HG03066 (cell line): ENCODE results near the gene KCTD12.

Experiments used
- ATAC-seq: cut with Tn5 transposase; IDR thresholded peaks from one replicate; pipeline ENCODE4 v1.9.1; 2021; ENCODE audit warnings: low read depth; ENCODE audit not compliant: unreplicated experiment

KCTD12 gene

GRCh38 chr13:76860706-76861105 lies 25.5 kb downstream of the KCTD12 start:
- ATAC-seq, result no peak

- no peak for ATAC-seq
Observed at GRCh38 chr13:76854894-76855293, 31.3 kb downstream of the KCTD12 start.

DNA sequence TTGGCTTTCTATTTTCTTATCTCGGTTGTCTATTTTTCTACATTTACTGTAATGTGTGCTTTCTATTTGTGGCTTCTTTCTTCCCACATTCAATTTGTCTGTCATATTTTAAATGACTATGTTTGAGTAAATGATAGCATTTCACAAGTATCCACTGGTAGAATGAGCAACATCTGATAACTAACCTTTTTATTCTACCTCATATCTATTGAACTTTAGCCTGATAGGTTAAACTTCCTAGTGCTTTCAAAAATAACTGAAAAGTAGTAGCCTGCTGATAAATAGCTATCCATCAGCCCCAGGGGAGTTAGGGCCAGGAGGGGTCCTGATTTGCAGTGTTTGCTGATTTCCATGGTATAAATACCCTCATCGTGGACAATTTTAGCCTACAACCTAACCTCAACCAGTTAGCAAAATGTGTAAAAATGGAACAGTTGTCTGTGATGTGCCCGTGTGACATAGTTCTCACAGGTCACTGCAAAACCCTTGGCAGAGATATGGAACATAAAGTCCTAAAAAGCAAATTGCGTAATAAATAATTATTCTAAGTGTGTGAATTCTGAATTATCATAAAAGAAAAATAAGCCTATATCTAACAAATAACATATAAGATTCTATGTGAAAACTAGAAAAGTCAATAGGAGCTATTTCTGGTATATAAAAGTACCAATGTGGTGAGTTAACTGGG lies 32.1 kb downstream of the KCTD12 start:
- no peak for ATAC-seq

DNA sequence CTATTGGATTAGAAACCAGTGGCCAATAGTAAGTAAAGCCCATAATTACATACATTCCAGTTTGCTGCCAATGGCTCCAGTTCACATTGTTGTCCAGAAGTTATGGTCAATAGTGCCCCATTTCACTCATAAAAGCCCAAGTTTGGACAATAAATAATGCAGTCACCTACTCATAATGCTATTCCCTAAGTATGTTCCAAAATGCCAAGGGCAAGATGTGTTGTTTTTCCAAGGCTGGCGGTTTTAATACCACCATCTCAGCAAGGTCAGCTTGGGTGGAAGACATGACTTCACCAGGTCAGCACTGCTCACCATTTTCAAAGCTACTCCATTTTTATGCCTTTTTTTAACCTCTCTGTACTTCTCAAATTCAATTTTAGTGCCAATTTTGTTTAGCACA lies 32.7 kb downstream of the KCTD12 start:
- ATAC-seq, result no peak

GRCh38 chr13:76852986-76853385 lies 33.2 kb downstream of the KCTD12 start:
- ATAC-seq, result no peak

GRCh38 chr13:76851961-76852360 lies 34.2 kb downstream of the KCTD12 start:
- no peak for ATAC-seq

DNA sequence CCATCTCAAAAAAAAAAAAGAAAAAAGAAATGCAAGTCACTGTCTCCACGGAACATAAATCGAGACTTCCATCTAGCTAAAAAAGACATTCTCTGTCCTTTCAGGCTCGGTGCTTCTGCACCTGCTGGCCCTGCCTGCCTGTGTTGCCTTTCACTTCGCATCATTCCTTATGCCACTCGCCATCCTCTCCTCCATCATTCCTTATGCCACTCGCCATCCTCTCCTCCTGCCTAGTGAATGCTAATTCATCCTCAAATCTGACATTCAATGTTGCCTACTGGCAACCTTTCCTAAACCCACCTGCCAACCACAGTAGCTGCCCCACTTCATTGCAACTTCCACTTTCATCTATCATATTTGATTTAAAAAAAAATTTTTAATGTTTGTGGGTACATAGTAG lies 36.7 kb downstream of the KCTD12 start:
- ATAC-seq, result no peak

DNA sequence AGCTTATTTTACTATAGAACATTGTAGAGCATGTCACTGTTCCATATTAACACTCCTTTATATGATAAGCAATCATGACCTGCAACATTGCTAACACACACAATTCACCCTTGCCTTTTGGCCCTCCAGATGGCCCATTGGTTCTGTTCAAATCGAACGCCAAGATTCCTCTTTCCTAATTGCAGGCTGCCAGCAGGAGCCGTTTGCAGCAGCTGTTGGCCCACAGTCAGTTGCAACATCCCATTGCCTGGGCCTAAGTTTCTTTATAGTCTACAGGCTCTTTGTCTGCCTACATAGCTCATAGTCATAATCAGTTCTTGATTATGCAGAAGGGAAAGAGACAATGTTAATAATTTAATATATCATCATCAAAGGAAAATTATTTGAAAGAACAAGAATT lies 37.6 kb downstream of the KCTD12 start:
- no peak for ATAC-seq

DNA sequence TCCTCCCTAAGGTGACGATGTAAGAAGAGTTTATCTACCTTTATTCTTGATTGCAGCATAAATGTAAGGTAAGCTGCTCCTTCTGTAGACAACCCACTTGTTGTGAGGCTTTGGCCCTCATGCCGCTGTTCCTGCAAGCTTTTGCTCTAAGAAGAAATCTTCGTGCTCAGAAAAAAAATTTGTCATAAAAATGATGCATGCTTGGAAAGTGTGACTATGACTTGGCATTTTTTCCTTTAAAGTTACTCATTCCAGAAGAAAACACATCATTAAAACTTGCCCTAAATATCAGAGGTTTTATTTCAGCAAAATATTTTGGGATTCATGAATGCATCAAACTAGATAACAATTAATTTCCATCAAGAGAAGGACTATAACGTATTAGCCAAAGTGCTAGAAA lies 39.8 kb downstream of the KCTD12 start:
- ATAC-seq, result no peak

GRCh38 chr13:76845865-76846264 lies 40.3 kb downstream of the KCTD12 start:
- ATAC-seq, result no peak

DNA sequence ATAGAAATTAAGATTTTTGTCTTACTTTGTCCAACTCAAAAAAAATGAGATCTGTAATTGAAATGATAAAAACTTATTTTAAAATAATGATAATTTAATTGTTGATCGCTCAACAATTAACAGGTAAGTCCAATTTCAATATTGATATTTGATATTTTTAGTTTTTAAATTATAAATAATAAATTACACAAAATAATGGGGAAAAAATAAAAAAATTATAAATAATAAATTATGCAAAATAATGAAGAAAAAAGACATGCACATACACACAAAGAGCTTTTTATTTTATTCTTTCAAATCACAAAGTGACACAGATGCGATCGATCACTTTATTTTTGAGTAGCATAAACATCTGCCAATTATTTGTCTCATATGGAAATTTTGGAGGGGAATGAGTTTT lies 40.8 kb downstream of the KCTD12 start:
- no peak for ATAC-seq

GRCh38 chr13:76837801-76838200 lies 48.4 kb downstream of the KCTD12 start:
- no peak for ATAC-seq

DNA sequence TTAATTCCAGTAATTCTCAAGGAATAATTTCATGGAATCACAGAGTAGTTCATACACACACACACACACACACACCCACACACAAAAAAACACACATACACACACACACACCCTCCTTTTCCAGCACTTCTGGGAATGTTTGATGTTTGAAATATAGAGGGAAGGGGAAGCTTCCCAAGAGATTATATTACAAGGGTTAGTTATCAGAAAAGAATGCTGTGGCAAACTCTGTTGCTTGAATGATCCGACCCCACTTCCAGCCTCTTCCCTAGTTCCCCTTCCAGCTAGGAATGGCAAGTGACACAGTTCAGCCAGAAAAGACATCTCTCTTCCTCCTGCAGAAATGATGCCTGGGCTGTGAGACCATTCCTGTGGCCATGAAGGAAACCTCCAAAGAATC lies 49.9 kb downstream of the KCTD12 start:
- ATAC-seq, result no peak

- ATAC-seq, result no peak
Observed at GRCh38 chr13:76833441-76833954, 52.7 kb downstream of the KCTD12 start.

DNA sequence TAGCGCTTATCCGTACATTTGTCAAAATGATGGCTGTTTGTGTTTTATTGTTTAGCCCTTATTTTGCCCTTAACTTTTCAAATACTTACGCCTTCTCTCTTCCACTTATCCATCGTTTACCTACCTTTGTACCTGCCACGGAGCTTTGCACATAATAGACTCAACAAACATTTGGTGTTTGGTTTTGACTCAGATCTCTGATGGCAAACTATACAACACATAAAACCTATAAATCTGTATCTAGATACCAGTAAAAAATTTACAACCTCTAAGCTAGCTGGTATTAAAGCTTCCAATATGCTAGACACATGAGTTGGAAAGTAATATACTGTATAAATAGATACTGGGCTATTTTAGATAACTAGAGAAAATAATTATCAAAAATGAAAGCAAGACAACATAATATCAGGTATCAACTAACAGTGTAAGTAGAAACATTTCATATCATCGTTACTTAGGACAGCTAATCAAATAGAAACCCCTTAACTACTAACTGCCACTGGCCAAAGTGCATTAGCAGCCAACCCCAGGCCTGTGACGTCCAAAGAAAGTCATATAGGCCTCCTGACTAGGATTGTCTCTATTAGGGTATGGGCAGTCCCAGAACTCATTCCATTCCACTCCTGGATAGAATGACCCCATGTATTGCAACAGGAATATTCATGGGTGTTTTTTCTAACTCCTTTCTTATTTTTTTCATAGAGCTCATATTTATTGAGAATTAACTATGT lies 53.8 kb downstream of the KCTD12 start:
- no peak for ATAC-seq

GRCh38 chr13:76830805-76831204 lies 55.4 kb downstream of the KCTD12 start:
- no peak for ATAC-seq
